Measurements from ENCODE around the gene LPA. TPM values are rescaled to one million over a fixed set of nuclear protein-coding genes. Genes with fewer than 3 reads are reported as not detected.
"Not testable (repeated sequence)": the region's sequence is repeated elsewhere in the genome, so short reads cannot be mapped to it uniquely, and the experiment has no call there.

Gene LPA, protein sequence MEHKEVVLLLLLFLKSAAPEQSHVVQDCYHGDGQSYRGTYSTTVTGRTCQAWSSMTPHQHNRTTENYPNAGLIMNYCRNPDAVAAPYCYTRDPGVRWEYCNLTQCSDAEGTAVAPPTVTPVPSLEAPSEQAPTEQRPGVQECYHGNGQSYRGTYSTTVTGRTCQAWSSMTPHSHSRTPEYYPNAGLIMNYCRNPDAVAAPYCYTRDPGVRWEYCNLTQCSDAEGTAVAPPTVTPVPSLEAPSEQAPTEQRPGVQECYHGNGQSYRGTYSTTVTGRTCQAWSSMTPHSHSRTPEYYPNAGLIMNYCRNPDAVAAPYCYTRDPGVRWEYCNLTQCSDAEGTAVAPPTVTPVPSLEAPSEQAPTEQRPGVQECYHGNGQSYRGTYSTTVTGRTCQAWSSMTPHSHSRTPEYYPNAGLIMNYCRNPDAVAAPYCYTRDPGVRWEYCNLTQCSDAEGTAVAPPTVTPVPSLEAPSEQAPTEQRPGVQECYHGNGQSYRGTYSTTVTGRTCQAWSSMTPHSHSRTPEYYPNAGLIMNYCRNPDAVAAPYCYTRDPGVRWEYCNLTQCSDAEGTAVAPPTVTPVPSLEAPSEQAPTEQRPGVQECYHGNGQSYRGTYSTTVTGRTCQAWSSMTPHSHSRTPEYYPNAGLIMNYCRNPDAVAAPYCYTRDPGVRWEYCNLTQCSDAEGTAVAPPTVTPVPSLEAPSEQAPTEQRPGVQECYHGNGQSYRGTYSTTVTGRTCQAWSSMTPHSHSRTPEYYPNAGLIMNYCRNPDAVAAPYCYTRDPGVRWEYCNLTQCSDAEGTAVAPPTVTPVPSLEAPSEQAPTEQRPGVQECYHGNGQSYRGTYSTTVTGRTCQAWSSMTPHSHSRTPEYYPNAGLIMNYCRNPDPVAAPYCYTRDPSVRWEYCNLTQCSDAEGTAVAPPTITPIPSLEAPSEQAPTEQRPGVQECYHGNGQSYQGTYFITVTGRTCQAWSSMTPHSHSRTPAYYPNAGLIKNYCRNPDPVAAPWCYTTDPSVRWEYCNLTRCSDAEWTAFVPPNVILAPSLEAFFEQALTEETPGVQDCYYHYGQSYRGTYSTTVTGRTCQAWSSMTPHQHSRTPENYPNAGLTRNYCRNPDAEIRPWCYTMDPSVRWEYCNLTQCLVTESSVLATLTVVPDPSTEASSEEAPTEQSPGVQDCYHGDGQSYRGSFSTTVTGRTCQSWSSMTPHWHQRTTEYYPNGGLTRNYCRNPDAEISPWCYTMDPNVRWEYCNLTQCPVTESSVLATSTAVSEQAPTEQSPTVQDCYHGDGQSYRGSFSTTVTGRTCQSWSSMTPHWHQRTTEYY (N-terminal part only)
- under 1 TPM; 0.01 to 0.08 TPM for polyA plus RNA-seq

DNA sequence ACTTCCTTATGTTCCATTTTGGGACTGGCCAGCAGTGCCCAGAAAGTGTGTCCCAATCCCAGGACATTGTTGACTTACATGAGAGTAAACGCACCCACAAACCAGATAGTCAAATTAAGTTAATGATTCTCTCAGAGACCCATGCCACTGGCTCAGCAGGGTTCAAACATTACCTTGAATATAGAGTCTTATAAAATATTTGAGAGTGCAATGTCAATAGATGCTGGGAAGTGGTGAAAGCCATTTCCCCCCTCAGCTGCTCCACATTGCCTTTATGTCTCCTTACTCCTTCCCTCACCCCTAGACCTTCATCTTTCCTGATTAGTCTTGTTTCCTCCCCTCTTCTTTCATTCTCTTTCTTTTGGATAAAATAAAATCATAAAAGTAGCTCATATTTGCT is at the start of gene LPA:
Gene LPA (minus strand): TSS at position 78 of the 400 bp plus-strand sequence. CDS start 61 bp downstream, at position 17.
- H3K4me1 ChIP-seq (ENCODE audit: control insufficient read depth in 2 of 2, insufficient read depth in 2 of 2, low read length in 1 of 2); H3K27ac ChIP-seq (ENCODE audit: low read depth in 2 of 2, low read length in 1 of 2); H3K4me3 ChIP-seq (ENCODE audit: low read depth in 1 of 2, low read length in 2 of 2); H3K27me3 ChIP-seq (ENCODE audit: control insufficient read depth in 1 of 2, insufficient read depth in 2 of 2, low read length in 2 of 2); H3K36me3 ChIP-seq (ENCODE audit: control insufficient read depth in 2 of 2, insufficient read depth in 2 of 2, low read length in 1 of 2); H3K9me3 ChIP-seq (ENCODE audit: control insufficient read depth in 2 of 2, insufficient read depth in 1 of 2, low read depth in 1 of 2, low read length in 1 of 2): not testable (repeated sequence)
- 83 to 96% methylated on average over 1 of the region's 1 CpG for WGBS, 2 donors

DNA sequence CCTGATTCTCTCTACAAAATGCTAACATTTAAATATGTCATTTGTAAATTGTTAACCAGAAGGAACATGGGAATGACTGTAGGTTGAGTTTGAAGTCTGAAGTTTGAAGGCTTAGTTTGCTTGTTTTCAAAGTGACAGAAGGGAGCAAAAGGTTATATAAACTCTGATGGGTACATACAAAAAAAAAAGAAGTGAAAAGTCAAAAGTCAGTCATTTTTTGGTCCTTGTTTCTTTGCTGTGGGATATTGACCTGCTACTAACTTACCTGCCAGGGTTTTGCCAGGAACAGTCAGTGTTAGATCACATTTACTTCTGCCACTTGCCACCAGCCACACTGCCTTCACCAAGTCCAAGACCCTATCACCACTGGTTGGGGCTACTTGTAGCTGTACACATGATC is 44.9 kb upstream of the LPA start:
- not testable (repeated sequence) for H3K27ac ChIP-seq (ENCODE audit: low read depth in 2 of 2, low read length in 1 of 2); H3K4me3 ChIP-seq (ENCODE audit: low read depth in 1 of 2, low read length in 2 of 2); H3K4me1 ChIP-seq (ENCODE audit: control insufficient read depth in 2 of 2, insufficient read depth in 2 of 2, low read length in 1 of 2); H3K9me3 ChIP-seq (ENCODE audit: control insufficient read depth in 2 of 2, insufficient read depth in 1 of 2, low read depth in 1 of 2, low read length in 1 of 2); H3K36me3 ChIP-seq (ENCODE audit: control insufficient read depth in 2 of 2, insufficient read depth in 2 of 2, low read length in 1 of 2); H3K27me3 ChIP-seq (ENCODE audit: control insufficient read depth in 1 of 2, insufficient read depth in 2 of 2, low read length in 2 of 2)

DNA sequence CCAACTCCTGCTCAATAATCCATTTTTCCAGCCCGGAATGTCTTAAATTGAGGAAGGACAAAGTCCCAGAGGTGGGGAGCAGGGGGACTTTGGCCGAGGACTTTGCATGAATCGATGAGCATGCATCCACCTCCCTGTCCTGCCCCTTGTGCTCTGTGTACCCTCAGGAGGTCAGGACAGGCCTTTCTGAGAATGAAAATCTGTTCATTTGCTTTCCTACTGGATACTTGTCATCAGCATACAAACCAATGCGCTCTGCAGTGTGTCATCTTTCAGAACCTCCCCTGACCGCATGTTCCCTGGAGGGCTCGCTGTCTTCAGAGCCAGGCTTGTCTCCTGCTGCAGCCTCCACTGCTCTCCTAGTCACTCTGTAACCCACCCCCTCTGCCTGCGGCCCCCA is 40.6 kb upstream of the LPA start:
- H3K4me1 ChIP-seq (ENCODE audit: control insufficient read depth in 2 of 2, insufficient read depth in 2 of 2, low read length in 1 of 2); H3K4me3 ChIP-seq (ENCODE audit: low read depth in 1 of 2, low read length in 2 of 2); H3K27me3 ChIP-seq (ENCODE audit: control insufficient read depth in 1 of 2, insufficient read depth in 2 of 2, low read length in 2 of 2); H3K36me3 ChIP-seq (ENCODE audit: control insufficient read depth in 2 of 2, insufficient read depth in 2 of 2, low read length in 1 of 2); H3K9me3 ChIP-seq (ENCODE audit: control insufficient read depth in 2 of 2, insufficient read depth in 1 of 2, low read depth in 1 of 2, low read length in 1 of 2); H3K27ac ChIP-seq (ENCODE audit: low read depth in 2 of 2, low read length in 1 of 2): not testable (repeated sequence)
- WGBS, 2 donors = 86 to 90% methylated on average over 7 of the region's 7 CpGs

DNA sequence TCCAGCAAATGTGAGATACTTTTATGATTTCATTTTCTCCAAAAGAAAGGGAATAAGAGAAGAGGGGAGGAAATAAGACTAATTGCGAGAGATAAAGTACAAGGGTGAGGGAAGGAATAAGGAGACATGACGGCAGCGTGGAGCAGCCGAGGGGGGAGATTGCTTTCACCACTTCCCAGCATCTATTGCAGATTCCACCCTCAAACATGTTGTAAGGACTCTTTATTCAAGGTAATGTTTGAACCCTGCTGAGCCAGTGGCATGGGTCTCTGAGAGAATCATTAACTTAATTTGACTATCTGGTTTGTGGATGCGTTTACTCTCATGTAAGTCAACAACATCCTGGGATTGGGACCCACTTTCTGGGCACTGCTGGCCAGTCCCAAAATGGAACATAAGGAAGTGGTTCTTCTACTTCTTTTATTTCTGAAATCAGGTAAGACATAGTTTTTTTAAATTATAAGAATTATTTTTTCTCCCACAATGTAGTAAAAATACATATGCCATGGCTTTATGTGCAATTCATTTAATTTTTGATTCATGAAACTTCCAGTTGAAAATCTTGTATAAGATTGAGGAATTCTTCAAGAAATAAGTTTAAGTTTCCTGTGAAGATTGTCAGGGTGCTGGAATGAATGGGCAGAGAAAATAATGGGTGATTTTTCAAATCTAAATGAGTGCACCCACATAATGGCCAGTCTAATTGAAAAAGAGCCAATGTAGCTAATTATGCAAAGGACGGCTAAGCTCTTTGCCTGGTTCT is 38.0 kb upstream of the LPA start, which contains the start of gene PLG:
Gene PLG (plus strand): TSS at position 327 of the 763 bp plus-strand sequence. CDS start 61 bp downstream, at position 388.
- not testable (repeated sequence) for H3K27ac ChIP-seq (ENCODE audit: low read depth in 2 of 2, low read length in 1 of 2); H3K27me3 ChIP-seq (ENCODE audit: control insufficient read depth in 1 of 2, insufficient read depth in 2 of 2, low read length in 2 of 2); H3K9me3 ChIP-seq (ENCODE audit: control insufficient read depth in 2 of 2, insufficient read depth in 1 of 2, low read depth in 1 of 2, low read length in 1 of 2); H3K36me3 ChIP-seq (ENCODE audit: control insufficient read depth in 2 of 2, insufficient read depth in 2 of 2, low read length in 1 of 2); H3K4me1 ChIP-seq (ENCODE audit: control insufficient read depth in 2 of 2, insufficient read depth in 2 of 2, low read length in 1 of 2); H3K4me3 ChIP-seq (ENCODE audit: low read depth in 1 of 2, low read length in 2 of 2)
- 83 to 96% methylated on average over 6 of the region's 6 CpGs for WGBS, 2 donors

DNA sequence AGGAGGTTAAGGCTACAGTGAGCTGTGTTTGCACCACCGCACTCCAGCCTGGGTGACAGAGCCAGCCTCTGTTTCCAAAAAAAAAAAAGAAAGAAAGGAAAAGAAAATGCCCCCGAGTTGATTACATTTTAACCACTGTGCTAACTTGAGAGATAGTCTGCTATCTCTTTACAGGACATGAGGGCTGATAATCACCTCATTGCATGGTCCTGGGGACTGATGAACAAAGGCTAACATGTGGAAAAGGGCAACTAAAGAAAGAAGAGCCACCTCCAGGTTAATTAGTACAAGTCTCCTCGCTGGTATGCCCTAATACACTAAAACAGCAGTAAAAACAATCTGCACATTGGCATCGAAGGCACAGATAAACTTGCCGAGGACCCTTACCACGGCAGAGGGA is 33.8 kb upstream of the LPA start:
- Histone ChIP-seq H3K4me3 (ENCODE audit: low read depth in 1 of 2, low read length in 2 of 2) (no peak overlapping the region), H3K27me3 (ENCODE audit: control insufficient read depth in 1 of 2, insufficient read depth in 2 of 2, low read length in 2 of 2) (no peaks in the 10 kb centered on the region), H3K4me1 (ENCODE audit: control insufficient read depth in 2 of 2, insufficient read depth in 2 of 2, low read length in 1 of 2) (peaks cover 0 to 2% of the 10 kb centered on the region in 2 donors), H3K9me3 (ENCODE audit: control insufficient read depth in 2 of 2, insufficient read depth in 1 of 2, low read depth in 1 of 2, low read length in 1 of 2) (no peaks in the 10 kb centered on the region), H3K27ac (ENCODE audit: low read depth in 2 of 2, low read length in 1 of 2) (no peak overlapping the region), H3K36me3 (ENCODE audit: control insufficient read depth in 2 of 2, insufficient read depth in 2 of 2, low read length in 1 of 2) (no peaks in the 10 kb centered on the region)
- WGBS, 2 donors = 45 to 64% methylated on average over 5 to 6 of the region's 6 CpGs

DNA sequence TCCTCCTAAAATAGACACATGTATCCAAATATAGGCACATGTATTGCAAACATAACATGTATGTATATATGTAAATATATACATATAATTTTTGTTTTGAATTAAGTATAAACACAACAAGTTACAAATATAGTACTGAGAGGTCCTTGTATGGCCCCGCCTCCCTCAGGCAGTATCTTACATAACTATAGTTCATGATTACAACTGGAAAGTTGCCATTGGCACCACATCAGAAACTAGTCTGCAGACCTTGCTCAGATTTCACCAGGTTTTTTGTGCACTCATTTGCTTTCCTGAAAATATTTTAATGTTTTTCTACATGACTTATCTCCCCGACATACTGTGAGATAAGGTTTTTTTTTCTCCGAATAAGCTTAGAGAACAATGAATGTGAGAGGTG is 32.8 kb upstream of the LPA start:
- WGBS, 2 donors = 43 to 49% methylated on average over 3 of the region's 3 CpGs

DNA sequence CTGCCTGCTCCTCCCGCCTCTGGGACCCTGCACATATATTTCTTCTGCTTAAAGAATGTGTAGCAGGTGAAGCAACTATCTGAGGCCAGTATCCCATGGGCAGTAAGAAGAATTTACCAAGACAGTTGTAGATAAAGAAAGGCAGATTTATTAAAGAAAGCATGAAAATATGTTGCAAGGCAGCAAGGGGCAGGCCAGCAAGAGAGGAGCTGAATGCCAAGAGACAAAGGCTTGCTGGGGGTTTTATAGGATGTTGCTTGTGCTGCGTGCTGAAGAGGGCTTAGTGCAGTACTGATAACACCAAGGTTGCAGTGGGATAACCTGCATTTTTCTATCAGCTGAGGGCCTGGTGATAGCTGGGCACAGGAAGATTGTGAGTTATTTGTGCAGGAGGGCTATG is 31.5 kb upstream of the LPA start:
- not testable (repeated sequence) for H3K27me3 ChIP-seq (ENCODE audit: control insufficient read depth in 1 of 2, insufficient read depth in 2 of 2, low read length in 2 of 2); H3K9me3 ChIP-seq (ENCODE audit: control insufficient read depth in 2 of 2, insufficient read depth in 1 of 2, low read depth in 1 of 2, low read length in 1 of 2); H3K4me1 ChIP-seq (ENCODE audit: control insufficient read depth in 2 of 2, insufficient read depth in 2 of 2, low read length in 1 of 2); H3K36me3 ChIP-seq (ENCODE audit: control insufficient read depth in 2 of 2, insufficient read depth in 2 of 2, low read length in 1 of 2); H3K27ac ChIP-seq (ENCODE audit: low read depth in 2 of 2, low read length in 1 of 2); H3K4me3 ChIP-seq (ENCODE audit: low read depth in 1 of 2, low read length in 2 of 2)
- WGBS, 2 donors = 75 to 81% methylated on average over 2 of the region's 2 CpGs

More for the DNA sequence above, 32.8 kb upstream of the LPA start:
- not testable (repeated sequence) for H3K9me3 ChIP-seq (ENCODE audit: control insufficient read depth in 2 of 2, insufficient read depth in 1 of 2, low read depth in 1 of 2, low read length in 1 of 2); H3K27ac ChIP-seq (ENCODE audit: low read depth in 2 of 2, low read length in 1 of 2); H3K36me3 ChIP-seq (ENCODE audit: control insufficient read depth in 2 of 2, insufficient read depth in 2 of 2, low read length in 1 of 2); H3K4me3 ChIP-seq (ENCODE audit: low read depth in 1 of 2, low read length in 2 of 2); H3K27me3 ChIP-seq (ENCODE audit: control insufficient read depth in 1 of 2, insufficient read depth in 2 of 2, low read length in 2 of 2); H3K4me1 ChIP-seq (ENCODE audit: control insufficient read depth in 2 of 2, insufficient read depth in 2 of 2, low read length in 1 of 2)

DNA sequence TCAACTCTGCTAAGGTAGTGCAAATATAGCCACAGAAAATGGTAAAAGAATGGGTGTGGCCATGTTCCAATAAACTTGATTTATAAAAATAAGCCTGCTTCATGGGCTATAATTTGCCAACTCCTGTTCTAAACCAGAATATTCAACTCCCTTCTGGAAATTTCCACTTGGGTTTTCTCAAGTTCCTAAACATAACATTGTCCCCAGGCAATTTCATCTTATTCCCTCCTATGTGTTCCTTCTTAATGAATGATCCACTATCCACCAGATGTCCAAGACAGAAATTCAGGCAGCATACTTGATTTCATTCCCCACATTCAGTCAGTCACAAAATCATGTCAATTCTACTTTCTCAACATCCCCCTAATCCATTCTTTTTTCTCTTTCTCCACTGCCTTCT is 30.9 kb upstream of the LPA start:
- H3K4me1 ChIP-seq (ENCODE audit: control insufficient read depth in 2 of 2, insufficient read depth in 2 of 2, low read length in 1 of 2); H3K27me3 ChIP-seq (ENCODE audit: control insufficient read depth in 1 of 2, insufficient read depth in 2 of 2, low read length in 2 of 2); H3K27ac ChIP-seq (ENCODE audit: low read depth in 2 of 2, low read length in 1 of 2); H3K36me3 ChIP-seq (ENCODE audit: control insufficient read depth in 2 of 2, insufficient read depth in 2 of 2, low read length in 1 of 2); H3K9me3 ChIP-seq (ENCODE audit: control insufficient read depth in 2 of 2, insufficient read depth in 1 of 2, low read depth in 1 of 2, low read length in 1 of 2); H3K4me3 ChIP-seq (ENCODE audit: low read depth in 1 of 2, low read length in 2 of 2): not testable (repeated sequence)

Measured in esophagus (tissue), 2 donors.